Breast epithelium (tissue), 4 donors: ENCODE measurements around the gene TNFAIP8. TPM values are rescaled to one million over a fixed set of nuclear protein-coding genes. Genes with fewer than 3 reads are reported as not detected.
A peak's percentile ranks its signal among the peaks of the same experiment; 100 is the strongest.
"Not testable (repeated sequence)": the region's sequence is repeated elsewhere in the genome, so short reads cannot be mapped to it uniquely, and the experiment has no call there.

Experiments used
- DNase-seq, 2 donors: peaks; one replicate each; pipeline ENCODE4 v3.0.0-alpha.2; 2019; ENCODE audit warnings: low spot score in 2 of 2
- H3K27ac ChIP-seq, 2 donors: fragments of 200-600 bp; sonication (generic) in 1 of 2; one replicate each; pipeline ENCODE4 v1.5.1; 2016 to 2019; ENCODE audit warnings: mild to moderate bottlenecking in 1 of 2
- H3K27me3 ChIP-seq, 2 donors: fragments of 200-600 bp; sonication (generic) in 1 of 2; one replicate each; pipeline versions ENCODE4 v1.5.1 to v1.6.0; 2017 to 2019; ENCODE audit warnings: control low read depth in 1 of 2, mild to moderate bottlenecking in 1 of 2
- H3K36me3 ChIP-seq: fragments of 200-600 bp; one replicate; pipeline ENCODE4 v1.5.1; 2019
- H3K4me1 ChIP-seq, 2 donors: fragments of 200-600 bp; sonication (generic); one replicate each; pipeline ENCODE4 v1.5.1; 2016 to 2019; ENCODE audit warnings: control low read depth in 1 of 2
- H3K4me3 ChIP-seq, 3 donors: fragments of 200-600 bp; sonication (generic); 1 replicate in 2 of 3; 2 replicates in 1 of 3; pipeline ENCODE4 v1.5.1; 2016 to 2019; ENCODE audit warnings: mild to moderate bottlenecking in 3 of 3, moderate library complexity in 2 of 3
- H3K9me3 ChIP-seq, 2 donors: fragments of 200-600 bp; sonication (generic) in 1 of 2; one replicate each; pipeline ENCODE4 v1.5.1; 2016 to 2019; ENCODE audit warnings: control low read depth in 1 of 2
- POLR2A ChIP-seq: fragments of 450-650 bp; IDR thresholded peaks from one replicate; pipeline ENCODE4 v1.6.1; 2016; ENCODE audit warnings: antibody characterized with exemption, mild to moderate bottlenecking, moderate library complexity
- POLR2AphosphoS5 ChIP-seq, 3 donors: sonication (generic); formaldehyde crosslinking; IDR thresholded peaks; one replicate each; pipeline ENCODE4 v1.6.1; 2017; ENCODE audit warnings: antibody characterized with exemption in 3 of 3
- intact Hi-C: fragments of 100-400 bp; cut with DNase I; formaldehyde crosslinking; loops from one replicate; pipeline ENCODE4 v1.15.1; 2023; ENCODE audit warnings: low total_unique reads
- total RNA-seq, 3 donors: library from RNA; depleted of rRNA; stranded (reverse); fragments of >200 nt; gene quantifications; one replicate each; pipeline ENCODE4 v1.1.0, GENCODE V29; 2016
- TF ChIP-seq, protein P1 (sequence below), 3 donors: fragments of 450-650 bp; IDR thresholded peaks; one replicate each; pipeline ENCODE4 v1.5.1; 2016 to 2017; ENCODE audit warnings: antibody characterized with exemption in 3 of 3, mild to moderate bottlenecking in 3 of 3, moderate library complexity in 3 of 3

TNFAIP8 gene
- total RNA-seq, 3 donors from 2014 or later, result 35.4 to 167 (median 37.3) TPM

DNA sequence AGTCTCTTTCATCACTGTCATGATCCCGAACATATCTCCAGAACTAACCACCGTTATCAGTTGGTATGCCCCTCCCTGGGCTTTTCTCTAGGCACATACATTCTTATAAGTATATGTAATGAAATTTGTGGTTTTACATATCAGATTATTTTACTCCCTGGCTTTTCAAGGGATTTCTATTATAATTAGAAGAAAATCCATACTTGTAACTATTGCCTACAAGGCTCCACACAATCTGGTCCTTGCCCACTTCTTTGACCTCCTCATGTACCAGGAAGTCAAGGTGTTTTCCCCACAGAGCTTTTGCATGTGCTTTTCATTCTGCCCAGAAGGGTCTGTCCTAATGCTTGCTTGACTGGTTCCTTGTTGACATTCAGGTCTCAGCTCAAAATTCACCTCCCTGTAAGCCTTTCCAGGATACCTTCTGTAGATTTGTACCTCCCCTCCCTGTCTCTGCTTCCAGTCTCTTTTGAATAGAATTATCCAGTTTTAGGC is 62.8 kb downstream of the TNFAIP8 start:
- H3K36me3 ChIP-seq, result no peaks in the 10 kb centered on the region
- peak overlapping the region; percentile 68 to 90 for H3K27ac ChIP-seq
- H3K4me3 ChIP-seq, result no peak overlapping the region
- intact Hi-C loops, result loop anchor here (10.0 kb wide), 2 partner anchors 144 to 434 kb away; partner anchors contain the start of gene DTWD2
- peak in 1 of 2 donors; percentile 53 for DNase-seq
- H3K27me3 ChIP-seq, result no peaks in the 10 kb centered on the region
- TF ChIP-seq POLR2AphosphoS5 (IDR thresholded peaks at IDR 0.05) (no peak), POLR2A (no peak)
- TF ChIP-seq, protein P1, sequence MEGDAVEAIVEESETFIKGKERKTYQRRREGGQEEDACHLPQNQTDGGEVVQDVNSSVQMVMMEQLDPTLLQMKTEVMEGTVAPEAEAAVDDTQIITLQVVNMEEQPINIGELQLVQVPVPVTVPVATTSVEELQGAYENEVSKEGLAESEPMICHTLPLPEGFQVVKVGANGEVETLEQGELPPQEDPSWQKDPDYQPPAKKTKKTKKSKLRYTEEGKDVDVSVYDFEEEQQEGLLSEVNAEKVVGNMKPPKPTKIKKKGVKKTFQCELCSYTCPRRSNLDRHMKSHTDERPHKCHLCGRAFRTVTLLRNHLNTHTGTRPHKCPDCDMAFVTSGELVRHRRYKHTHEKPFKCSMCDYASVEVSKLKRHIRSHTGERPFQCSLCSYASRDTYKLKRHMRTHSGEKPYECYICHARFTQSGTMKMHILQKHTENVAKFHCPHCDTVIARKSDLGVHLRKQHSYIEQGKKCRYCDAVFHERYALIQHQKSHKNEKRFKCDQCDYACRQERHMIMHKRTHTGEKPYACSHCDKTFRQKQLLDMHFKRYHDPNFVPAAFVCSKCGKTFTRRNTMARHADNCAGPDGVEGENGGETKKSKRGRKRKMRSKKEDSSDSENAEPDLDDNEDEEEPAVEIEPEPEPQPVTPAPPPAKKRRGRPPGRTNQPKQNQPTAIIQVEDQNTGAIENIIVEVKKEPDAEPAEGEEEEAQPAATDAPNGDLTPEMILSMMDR (IDR thresholded peaks at IDR 0.05), result peak in 1 of 3 donors; percentile 37
- H3K9me3 ChIP-seq, result no peaks in the 10 kb centered on the region
- H3K4me1 ChIP-seq, result peaks cover 0 to 8% of the 10 kb centered on the region in 2 donors

DNA sequence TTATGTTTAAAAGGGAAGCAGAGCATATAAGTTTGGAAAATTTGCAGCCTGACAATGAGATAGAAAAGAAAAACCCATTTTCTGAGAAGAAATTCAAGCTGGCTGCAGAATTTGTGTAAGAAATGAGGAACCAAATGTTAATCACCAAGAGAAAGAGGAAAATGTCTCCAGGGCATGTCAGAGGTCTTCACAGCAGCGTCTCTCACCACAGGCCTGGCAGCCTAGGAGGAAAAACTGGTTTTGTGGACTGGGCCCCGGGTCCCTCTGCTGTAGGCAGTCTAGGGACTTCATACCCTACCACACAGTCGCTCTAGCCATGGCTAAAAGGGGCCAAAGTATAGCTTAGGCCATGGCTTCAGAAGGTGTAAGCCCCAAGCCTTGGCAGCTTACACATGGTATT is 64.3 kb downstream of the TNFAIP8 start:
- H3K4me3 ChIP-seq, result no peak overlapping the region
- peak overlapping the region; percentile 71 to 90 for H3K27ac ChIP-seq
- intact Hi-C loops, result no loop called here
- H3K9me3 ChIP-seq, result no peaks in the 10 kb centered on the region
- H3K4me1 ChIP-seq, result peaks cover 0 to 8% of the 10 kb centered on the region in 2 donors
- TF ChIP-seq POLR2A (no peak), POLR2AphosphoS5 (IDR thresholded peaks at IDR 0.05) (peak in 1 of 3 donors; percentile 44)
- peak; percentile 66 to 80 for DNase-seq
- H3K27me3 ChIP-seq, result no peaks in the 10 kb centered on the region
- no peaks in the 10 kb centered on the region for H3K36me3 ChIP-seq

GRCh38 chr5:119426057-119426456 is 70.2 kb downstream of the TNFAIP8 start:
- H3K9me3 ChIP-seq, result no peaks in the 10 kb centered on the region
- no peaks in the 10 kb centered on the region for H3K36me3 ChIP-seq
- TF ChIP-seq POLR2A (no peak), POLR2AphosphoS5 (IDR thresholded peaks at IDR 0.05) (no peak)
- TF ChIP-seq, protein P1 (IDR thresholded peaks at IDR 0.05), result no peak
- no peak overlapping the region for H3K4me3 ChIP-seq
- no peak for DNase-seq
- peaks cover 0 to 8% of the 10 kb centered on the region in 2 donors for H3K4me1 ChIP-seq
- no peaks in the 10 kb centered on the region for H3K27me3 ChIP-seq
- intact Hi-C loops, result no loop called here
- H3K27ac ChIP-seq, result peak overlapping the region in 1 of 2 donors; percentile 29

DNA sequence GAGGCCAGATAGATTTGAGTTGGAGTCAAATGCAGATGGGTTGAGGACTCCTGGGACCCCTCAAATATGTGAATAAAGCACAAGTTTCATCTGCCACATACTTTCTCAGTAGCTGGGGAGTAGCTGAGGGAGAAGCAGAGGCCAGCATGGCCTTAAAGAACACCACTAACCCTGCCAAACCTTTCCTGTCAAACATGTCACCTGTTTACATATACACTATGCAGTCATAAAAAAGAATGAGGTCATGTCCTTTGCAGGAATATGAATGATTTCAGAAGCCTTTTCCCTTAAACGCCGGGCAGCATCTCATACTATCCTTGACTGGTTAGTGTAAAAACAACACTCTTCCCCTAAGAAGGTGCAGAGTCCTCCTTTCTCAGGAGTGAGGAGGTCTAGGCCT is 71.2 kb downstream of the TNFAIP8 start:
- no peaks in the 10 kb centered on the region for H3K9me3 ChIP-seq
- no peaks in the 10 kb centered on the region for H3K27me3 ChIP-seq
- DNase-seq, result no peak
- no peak overlapping the region for H3K4me3 ChIP-seq
- H3K27ac ChIP-seq, result peak overlapping the region; percentile 48 to 52
- no peaks in the 10 kb centered on the region for H3K36me3 ChIP-seq
- H3K4me1 ChIP-seq, result peaks cover 0 to 4% of the 10 kb centered on the region in 2 donors
- intact Hi-C loops, result no loop called here
- TF ChIP-seq POLR2AphosphoS5 (IDR thresholded peaks at IDR 0.05) (no peak), POLR2A (no peak)
- TF ChIP-seq, protein P1 (IDR thresholded peaks at IDR 0.05), result no peak

DNA sequence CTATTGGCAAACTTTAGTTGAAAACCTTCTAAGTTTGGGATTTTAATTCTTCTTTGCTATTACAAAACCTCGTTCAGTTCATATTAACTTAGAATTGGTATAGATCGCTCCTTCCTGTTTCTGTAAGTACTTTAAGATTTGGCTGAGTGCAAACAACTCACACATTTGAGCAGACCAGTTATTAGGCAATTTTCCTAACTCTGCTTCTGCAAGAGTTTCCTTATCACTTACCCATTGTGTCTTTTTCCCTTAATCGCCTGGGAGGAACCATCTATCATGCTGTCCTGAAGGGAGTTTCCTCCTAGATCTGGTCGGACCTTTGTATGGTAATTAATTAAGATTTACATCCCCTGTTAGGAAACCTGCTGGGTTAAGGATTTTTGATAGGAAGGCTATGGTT is 71.8 kb downstream of the TNFAIP8 start:
- H3K27me3 ChIP-seq, H3K4me1 ChIP-seq, H3K9me3 ChIP-seq, H3K4me3 ChIP-seq, intact Hi-C loops, DNase-seq, H3K36me3 ChIP-seq: not testable (repeated sequence)
- peak overlapping the region; percentile 48 to 52 for H3K27ac ChIP-seq

DNA sequence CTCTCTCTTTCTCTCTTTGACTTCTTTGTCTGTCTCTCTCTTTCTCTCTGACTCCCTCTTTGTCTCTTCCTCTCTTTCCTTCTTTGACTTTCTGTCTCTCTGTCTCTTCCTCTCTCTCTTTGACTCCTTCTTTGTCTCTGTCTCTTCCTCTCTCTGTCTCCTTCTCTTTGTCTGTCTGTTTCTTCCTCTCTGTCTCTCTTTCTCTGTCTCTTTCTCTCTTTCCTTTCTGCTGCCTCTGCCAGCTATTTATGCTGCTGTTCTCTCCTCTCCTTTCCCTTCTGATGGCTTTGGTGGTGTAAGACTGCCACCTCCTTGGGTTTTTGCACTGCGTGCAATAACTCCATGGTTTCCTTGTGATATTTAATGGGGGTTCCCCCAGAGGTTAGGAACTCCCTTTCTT is 72.3 kb downstream of the TNFAIP8 start:
- H3K9me3 ChIP-seq, H3K4me3 ChIP-seq, intact Hi-C loops, DNase-seq, H3K4me1 ChIP-seq, H3K36me3 ChIP-seq, H3K27me3 ChIP-seq: not testable (repeated sequence)
- H3K27ac ChIP-seq, result peak overlapping the region in 1 of 2 donors; percentile 48

- intact Hi-C loops, H3K4me3 ChIP-seq, H3K36me3 ChIP-seq, DNase-seq, H3K4me1 ChIP-seq, H3K9me3 ChIP-seq, H3K27me3 ChIP-seq, H3K27ac ChIP-seq: not testable (repeated sequence)
Measured at GRCh38 chr5:119428574-119428973, 72.8 kb downstream of the TNFAIP8 start.

GRCh38 chr5:119432674-119433237 is 76.9 kb downstream of the TNFAIP8 start:
- intact Hi-C loops, H3K27ac ChIP-seq, H3K9me3 ChIP-seq, H3K4me3 ChIP-seq, DNase-seq, H3K36me3 ChIP-seq, H3K27me3 ChIP-seq, H3K4me1 ChIP-seq: not testable (repeated sequence)
